HEK293T (cell line): Measurements from ENCODE around the gene LRRC10B.

ENCODE experiments used
- CTCF ChIA-PET: fragments of 350-600 bp; formaldehyde crosslinking; extraction: SDS; loops from one replicate; lab custom pipeline; 2021; ENCODE audit warnings: antibody characterized with exemption, inconsistent platforms; lab: Yijun Ruan, JAX
- POLR2A ChIA-PET: fragments of 350-600 bp; formaldehyde crosslinking; extraction: SDS; loops from one replicate; lab custom pipeline; 2020; ENCODE audit warnings: antibody characterized with exemption, inconsistent platforms; lab: Yijun Ruan, JAX
- DNase-seq: peaks from one replicate; pipeline ENCODE4 v3.0.0; 2012; ENCODE audit warnings: mixed read lengths; ENCODE audit errors: extremely low spot score
- ARNT ChIP-seq: fragments of 450-650 bp; IDR thresholded peaks from 2 replicates; pipeline ENCODE4 v1.6.1; 2017; ENCODE audit warnings: mild to moderate bottlenecking
- BHLHE40 ChIP-seq: fragments of 450-650 bp; IDR thresholded peaks from 2 replicates; pipeline ENCODE4 v1.6.1; 2016; ENCODE audit warnings: mild to moderate bottlenecking, moderate library complexity, borderline replicate concordance
- CTBP1 ChIP-seq: fragments of 450-650 bp; IDR thresholded peaks from 2 replicates; pipeline ENCODE4 v1.6.1; 2016; ENCODE audit warnings: borderline replicate concordance
- ELF4 ChIP-seq: fragments of 450-650 bp; IDR thresholded peaks from 2 replicates; pipeline ENCODE4 v1.6.1; 2017; ENCODE audit warnings: antibody characterized with exemption
- FOXA1 ChIP-seq: fragments of 450-650 bp; IDR thresholded peaks from 2 replicates; pipeline ENCODE4 v1.6.1; 2016; ENCODE audit warnings: mild to moderate bottlenecking
- FOXK2 ChIP-seq: fragments of 450-650 bp; IDR thresholded peaks from 2 replicates; pipeline ENCODE4 v1.6.1; 2016; ENCODE audit warnings: mild to moderate bottlenecking
- FOXM1 ChIP-seq: fragments of 450-650 bp; IDR thresholded peaks from 2 replicates; pipeline ENCODE4 v1.6.1; 2017; ENCODE audit warnings: mild to moderate bottlenecking, borderline replicate concordance
- HDGF ChIP-seq: fragments of 450-650 bp; IDR thresholded peaks from 2 replicates; pipeline ENCODE4 v1.6.1; 2017; ENCODE audit warnings: antibody characterized with exemption, borderline replicate concordance
- L3MBTL2 ChIP-seq: fragments of 450-650 bp; conservative IDR thresholded peaks from 2 replicates; pipeline ENCODE4 v1.6.1; 2016; ENCODE audit warnings: mild to moderate bottlenecking
- LEF1 ChIP-seq: fragments of 450-650 bp; IDR thresholded peaks from 2 replicates; pipeline ENCODE4 v1.6.1; 2017; ENCODE audit warnings: mild to moderate bottlenecking, borderline replicate concordance
- NFRKB ChIP-seq: fragments of 450-650 bp; IDR thresholded peaks from 2 replicates; pipeline ENCODE4 v1.6.1; 2016; ENCODE audit warnings: mild to moderate bottlenecking, moderate library complexity
- PKNOX1 ChIP-seq: fragments of 450-650 bp; IDR thresholded peaks from 2 replicates; pipeline ENCODE4 v1.6.1; 2016
- SP1 ChIP-seq: fragments of 450-650 bp; IDR thresholded peaks from 2 replicates; pipeline ENCODE4 v1.6.1; 2017
- SUZ12 ChIP-seq: fragments of 450-650 bp; IDR thresholded peaks from 2 replicates; pipeline ENCODE4 v1.6.1; 2016; ENCODE audit warnings: mild to moderate bottlenecking
- TARDBP ChIP-seq: fragments of 450-650 bp; IDR thresholded peaks from 2 replicates; pipeline ENCODE4 v1.6.1; 2016
- ZNF384 ChIP-seq: fragments of 450-650 bp; IDR thresholded peaks from 2 replicates; pipeline ENCODE4 v1.6.1; 2016

LRRC10B gene

GRCh38 chr11:61545341-61545740, 36.8 kb downstream of the LRRC10B start:
- POLR2A ChIA-PET: no interaction called here
- TF ChIP-seq CTBP1: no peak
- no peak for TF ChIP-seq ARNT
- no peak for TF ChIP-seq L3MBTL2
- TF ChIP-seq NFRKB: no peak
- TF ChIP-seq FOXM1: no peak
- TF ChIP-seq LEF1: no peak
- no peak for TF ChIP-seq BHLHE40
- TF ChIP-seq HDGF: no peak
- TF ChIP-seq PKNOX1: no peak
- TF ChIP-seq SUZ12: no peak
- TF ChIP-seq FOXK2: no peak
- no peak for TF ChIP-seq FOXA1
- no peak for TF ChIP-seq ELF4
- no peak for TF ChIP-seq SP1
- CTCF ChIA-PET: interaction anchor here (1.0 to 1.5 kb wide), 3 partner anchors 13 to 34 kb away, joined by 4 to 7 read pairs (median 5); no protein-coding TSS in a partner anchor
- peak; percentile 68 for DNase-seq

- no peak for TF ChIP-seq FOXK2
- TF ChIP-seq FOXM1: no peak
- TF ChIP-seq PKNOX1: no peak
- TF ChIP-seq FOXA1: no peak
- no peak for TF ChIP-seq ELF4
- no peak for TF ChIP-seq CTBP1
- no peak for TF ChIP-seq SP1
- no peak for DNase-seq
- POLR2A ChIA-PET: no interaction called here
- CTCF ChIA-PET: interaction anchor here (1.5 kb wide), 2 partner anchors 14 to 33 kb away, joined by 5 to 7 read pairs; no protein-coding TSS in a partner anchor
Measured at GRCh38 chr11:61545921-61546320, 37.4 kb downstream of the LRRC10B start.

GRCh38 chr11:61546663-61547062, 38.1 kb downstream of the LRRC10B start:
- no peak for TF ChIP-seq SUZ12
- no peak for TF ChIP-seq FOXA1
- no peak for TF ChIP-seq ELF4
- TF ChIP-seq ZNF384: no peak
- TF ChIP-seq FOXM1: no peak
- TF ChIP-seq ARNT: no peak
- TF ChIP-seq FOXK2: no peak
- TF ChIP-seq L3MBTL2: no peak
- ChIA-PET POLR2A (no interaction called here), CTCF (interaction anchor here (0.6 kb wide), 1 partner anchor 70 kb away, joined by 3 read pairs; no protein-coding TSS in a partner anchor)
- no peak for DNase-seq

- no peak for DNase-seq
- no peak for TF ChIP-seq ZNF384
- TF ChIP-seq FOXK2: no peak
- no peak for TF ChIP-seq HDGF
- TF ChIP-seq SP1: no peak
- no peak for TF ChIP-seq BHLHE40
- no peak for TF ChIP-seq LEF1
- no peak for TF ChIP-seq SUZ12
- no peak for TF ChIP-seq NFRKB
- TF ChIP-seq TARDBP: no peak
- TF ChIP-seq ARNT: no peak
- no peak for TF ChIP-seq PKNOX1
- TF ChIP-seq FOXM1: no peak
- ChIA-PET CTCF (interaction anchor here (0.6 kb wide), 1 partner anchor 70 kb away, joined by 3 read pairs; no protein-coding TSS in a partner anchor), POLR2A (no interaction called here)
Measured at GRCh38 chr11:61547246-61547645, 38.7 kb downstream of the LRRC10B start.

- ChIA-PET POLR2A (no interaction called here), CTCF (interaction anchor here (0.8 kb wide), 1 partner anchor 18 kb away, joined by 5 read pairs; no protein-coding TSS in a partner anchor)
- TF ChIP-seq CTBP1 (no peak), ZNF384 (no peak), SP1 (no peak), ELF4 (no peak), PKNOX1 (no peak)
- no peak for DNase-seq
Measured at GRCh38 chr11:61549177-61549576, 40.6 kb downstream of the LRRC10B start.

GRCh38 chr11:61549662-61550568, 41.4 kb downstream of the LRRC10B start:
- POLR2A ChIA-PET: no interaction called here
- no peak for DNase-seq
- CTCF ChIA-PET: interaction anchor here (0.8 kb wide), 1 partner anchor 18 kb away, joined by 5 read pairs; no protein-coding TSS in a partner anchor
- TF ChIP-seq TARDBP (no peak), BHLHE40 (no peak), SP1 (no peak), L3MBTL2 (no peak)
